Measurements from ENCODE around the gene ZNF774. TPM values are rescaled to one million over a fixed set of nuclear protein-coding genes. Genes with fewer than 3 reads are reported as not detected.
A peak's percentile ranks its signal among the peaks of the same experiment; 100 is the strongest.

The ZNF774 gene
- total RNA-seq, 2 experiments from 2014 or later = 1.1 to 2.1 TPM

- Mint-ChIP-seq H3K27ac (no peak overlapping the region), H3K9me3 (peaks cover 30% of the 10 kb centered on the region), H3K4me1 (peaks cover 43% of the 10 kb centered on the region), H3K4me3 (no peak overlapping the region), H3K27me3 (no peaks in the 10 kb centered on the region), H3K36me3 (ENCODE audit: low read depth) (peaks cover 36% of the 10 kb centered on the region)
- ChIA-PET CTCF (interaction anchor here (1.4 to 5.2 kb wide), 4 partner anchors 9 to 17 kb away, joined by 3 to 30 read pairs (median 16); no protein-coding TSS in a partner anchor), POLR2A (no interaction called here)
- no peak for DNase-seq
These were observed 27.2 kb downstream of the ZNF774 start for GRCh38 chr15:90379263-90379662.

DNA sequence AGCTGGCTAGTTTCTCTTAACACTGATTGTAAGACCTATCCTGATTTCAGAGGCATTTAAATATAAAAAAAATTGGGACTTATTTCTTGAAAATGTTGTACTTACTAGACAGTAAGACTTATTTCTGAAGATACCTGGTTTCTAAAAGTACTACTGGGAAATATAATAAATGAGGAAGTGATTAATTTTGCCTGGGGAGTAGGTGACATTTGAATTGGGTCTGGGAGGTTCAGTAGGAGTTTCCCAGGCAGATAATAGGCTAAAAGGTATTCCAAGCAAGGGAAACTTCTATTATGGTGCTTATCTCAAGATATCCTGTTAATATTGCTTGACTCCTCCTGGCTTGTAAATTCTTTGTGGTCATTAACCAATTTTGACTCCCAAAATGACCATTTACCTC lies 29.4 kb downstream of the ZNF774 start:
- Mint-ChIP-seq H3K27me3 (no peaks in the 10 kb centered on the region), H3K27ac (no peak overlapping the region), H3K4me3 (no peak overlapping the region), H3K36me3 (ENCODE audit: low read depth) (peaks cover 33% of the 10 kb centered on the region), H3K9me3 (peaks cover 24% of the 10 kb centered on the region), H3K4me1 (peaks cover 33% of the 10 kb centered on the region)
- CTCF ChIA-PET = interaction anchor here (1.0 to 1.1 kb wide), 2 partner anchors 19 to 62 kb away, joined by 3 to 4 read pairs; no protein-coding TSS in a partner anchor
- no peak for DNase-seq
- POLR2A ChIA-PET = interaction anchor here (0.6 kb wide), 1 partner anchor 40 kb away, joined by 3 read pairs; no protein-coding TSS in a partner anchor

- peaks cover 27% of the 10 kb centered on the region for H3K4me1 Mint-ChIP-seq
- peaks cover 22% of the 10 kb centered on the region for H3K9me3 Mint-ChIP-seq
- no peak overlapping the region for H3K4me3 Mint-ChIP-seq
- peaks cover 28% of the 10 kb centered on the region for H3K36me3 Mint-ChIP-seq (ENCODE audit: low read depth)
- no peak for DNase-seq
- ChIA-PET POLR2A (no interaction called here), CTCF (interaction anchor here (0.6 to 1.1 kb wide), 4 partner anchors 8 to 62 kb away, joined by 3 to 5 read pairs (median 4); no protein-coding TSS in a partner anchor)
- H3K27me3 Mint-ChIP-seq = no peaks in the 10 kb centered on the region
- no peak overlapping the region for H3K27ac Mint-ChIP-seq
These were observed 30.2 kb downstream of the ZNF774 start for GRCh38 chr15:90382320-90382719.

GRCh38 chr15:90386221-90386620 lies 34.1 kb downstream of the ZNF774 start:
- peaks cover 18% of the 10 kb centered on the region for H3K36me3 Mint-ChIP-seq (ENCODE audit: low read depth)
- H3K4me3 Mint-ChIP-seq = peak overlapping the region; percentile 38
- no peaks in the 10 kb centered on the region for H3K9me3 Mint-ChIP-seq
- H3K4me1 Mint-ChIP-seq = peaks cover 39% of the 10 kb centered on the region
- H3K27ac Mint-ChIP-seq = peak overlapping the region; percentile 44
- DNase-seq = no peak
- POLR2A ChIA-PET = interaction anchor here (0.7 kb wide), 1 partner anchor 9 kb away, joined by 3 read pairs; no protein-coding TSS in a partner anchor
- no peaks in the 10 kb centered on the region for H3K27me3 Mint-ChIP-seq
- CTCF ChIA-PET = interaction anchor here (1.5 kb wide), 1 partner anchor 9 kb away, joined by 5 read pairs; no protein-coding TSS in a partner anchor

- Mint-ChIP-seq H3K4me3 (peak within 1 kb of the TSS; percentile 98), H3K27ac (peak within 1 kb of the TSS; percentile 98), H3K4me1 (peaks cover 48% of the 10 kb centered on the region), H3K36me3 (ENCODE audit: low read depth) (peaks cover 30% of the 10 kb centered on the region), H3K27me3 (no peaks in the 10 kb centered on the region), H3K9me3 (no peaks in the 10 kb centered on the region)
- peak; percentile 98 for DNase-seq
- CTCF ChIA-PET = interaction anchor here (0.5 to 2.5 kb wide), 12 partner anchors 9 to 214 kb away, joined by 3 to 13 read pairs (median 4); no protein-coding TSS in a partner anchor
- POLR2A ChIA-PET = interaction anchor here (1.3 to 1.6 kb wide), 3 partner anchors 10 to 26 kb away, joined by 6 to 7 read pairs (median 6); no protein-coding TSS in a partner anchor
These were observed 35.7 kb downstream of the ZNF774 start, which contains the start of gene IQGAP1 for GRCh38 chr15:90387534-90388461. IQGAP1 (plus strand) TSS chr15:90388242; CDS start chr15:90388342, 100 bp downstream.

- Mint-ChIP-seq H3K27me3 (no peaks in the 10 kb centered on the region), H3K27ac (peak overlapping the region; percentile 98), H3K9me3 (no peaks in the 10 kb centered on the region), H3K4me3 (peak overlapping the region; percentile 98), H3K36me3 (ENCODE audit: low read depth) (peaks cover 37% of the 10 kb centered on the region), H3K4me1 (peaks cover 55% of the 10 kb centered on the region)
- peak; percentile 68 for DNase-seq
- CTCF ChIA-PET = interaction anchor here (0.6 to 2.5 kb wide), 8 partner anchors 11 to 93 kb away, joined by 3 to 13 read pairs (median 6); no protein-coding TSS in a partner anchor
- POLR2A ChIA-PET = interaction anchor here (0.6 to 1.6 kb wide), 6 partner anchors 11 to 88 kb away, joined by 3 to 11 read pairs (median 6); no protein-coding TSS in a partner anchor
These were observed 36.6 kb downstream of the ZNF774 start for GRCh38 chr15:90388462-90389380.

DNA sequence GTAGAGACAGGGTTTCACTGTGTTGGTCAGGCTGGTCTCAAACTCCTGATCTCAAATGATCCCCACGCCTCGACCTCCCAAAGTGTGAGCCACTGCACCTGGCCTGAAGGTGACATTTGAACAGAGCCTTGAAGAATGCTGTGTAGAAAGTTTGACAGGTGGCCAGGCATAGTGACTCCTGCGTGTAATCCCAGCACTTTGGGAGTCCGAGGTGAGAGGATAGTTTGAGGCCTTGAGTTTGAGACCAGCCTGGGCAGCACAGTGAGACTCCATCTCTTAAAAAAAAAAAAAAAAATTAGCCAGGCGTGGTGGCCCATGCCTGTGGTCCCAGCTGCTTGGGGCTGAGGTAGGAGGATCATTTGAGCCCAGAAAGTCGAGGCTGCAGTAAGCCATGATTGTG lies 37.4 kb downstream of the ZNF774 start:
- Mint-ChIP-seq H3K9me3 (no peaks in the 10 kb centered on the region), H3K4me3 (peak overlapping the region; percentile 98), H3K27ac (peak overlapping the region; percentile 95), H3K27me3 (no peaks in the 10 kb centered on the region), H3K4me1 (peaks cover 61% of the 10 kb centered on the region), H3K36me3 (ENCODE audit: low read depth) (peaks cover 43% of the 10 kb centered on the region)
- ChIA-PET CTCF (no interaction called here), POLR2A (no interaction called here)
- no peak for DNase-seq

GRCh38 chr15:90393040-90393439 lies 41.0 kb downstream of the ZNF774 start:
- ChIA-PET CTCF (interaction anchor here (1.6 kb wide), 1 partner anchor 15 kb away, joined by 8 read pairs; no protein-coding TSS in a partner anchor), POLR2A (no interaction called here)
- Mint-ChIP-seq H3K4me1 (peaks cover 68% of the 10 kb centered on the region), H3K27me3 (no peaks in the 10 kb centered on the region), H3K27ac (no peak overlapping the region), H3K9me3 (no peaks in the 10 kb centered on the region), H3K4me3 (no peak overlapping the region), H3K36me3 (ENCODE audit: low read depth) (peaks cover 53% of the 10 kb centered on the region)
- DNase-seq = no peak

GRCh38 chr15:90394074-90394473 lies 42.0 kb downstream of the ZNF774 start:
- Mint-ChIP-seq H3K4me3 (no peak overlapping the region), H3K27ac (peak overlapping the region; percentile 47), H3K4me1 (peaks cover 68% of the 10 kb centered on the region), H3K36me3 (ENCODE audit: low read depth) (peaks cover 52% of the 10 kb centered on the region), H3K9me3 (no peaks in the 10 kb centered on the region), H3K27me3 (no peaks in the 10 kb centered on the region)
- DNase-seq = no peak
- POLR2A ChIA-PET = no interaction called here
- CTCF ChIA-PET = interaction anchor here (0.6 to 1.7 kb wide), 5 partner anchors 13 to 88 kb away, joined by 3 to 4 read pairs (median 3); no protein-coding TSS in a partner anchor

DNA sequence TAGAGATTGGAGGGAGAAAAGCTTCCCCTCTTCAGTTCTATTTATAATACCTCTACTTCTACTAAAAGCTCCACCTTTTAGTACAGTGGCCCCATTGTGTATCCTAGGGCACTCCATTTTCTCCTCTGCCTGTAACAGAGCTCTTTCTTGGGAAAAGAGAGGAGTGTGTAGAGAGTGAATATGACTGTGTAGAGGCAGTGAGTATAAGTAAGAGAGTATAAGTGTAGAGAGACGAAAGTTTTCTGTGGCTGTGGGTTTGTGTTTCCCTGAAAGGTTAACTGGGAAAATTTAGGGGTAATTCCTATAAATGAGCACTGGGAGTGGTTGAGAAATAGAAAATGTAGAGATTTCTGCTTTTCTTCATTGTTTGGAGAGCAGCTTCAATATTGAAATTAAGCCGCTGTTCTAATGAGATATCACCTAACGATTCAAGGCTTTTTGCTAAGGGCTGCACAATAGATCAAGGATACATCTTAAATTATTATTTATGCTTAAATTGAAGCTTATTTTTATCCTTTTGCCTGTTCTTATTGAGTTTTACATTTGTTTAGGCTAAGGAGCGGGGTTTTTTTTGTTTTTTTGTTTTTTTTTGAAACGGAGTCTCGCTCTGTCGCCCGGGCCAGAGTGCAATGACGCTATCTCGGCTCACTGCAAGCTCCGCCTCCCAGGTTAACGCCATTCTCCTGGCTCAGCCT lies 42.8 kb downstream of the ZNF774 start:
- no peaks in the 10 kb centered on the region for H3K27me3 Mint-ChIP-seq
- no peak overlapping the region for H3K27ac Mint-ChIP-seq
- ChIA-PET CTCF (interaction anchor here (0.9 to 1.7 kb wide), 4 partner anchors 12 to 70 kb away, joined by 3 to 4 read pairs (median 3); no protein-coding TSS in a partner anchor), POLR2A (interaction anchor here (0.6 kb wide), 1 partner anchor 27 kb away, joined by 4 read pairs; no protein-coding TSS in a partner anchor)
- no peak for DNase-seq
- H3K36me3 Mint-ChIP-seq (ENCODE audit: low read depth) = peaks cover 52% of the 10 kb centered on the region
- no peak overlapping the region for H3K4me3 Mint-ChIP-seq
- peaks cover 67% of the 10 kb centered on the region for H3K4me1 Mint-ChIP-seq
- no peaks in the 10 kb centered on the region for H3K9me3 Mint-ChIP-seq

DNA sequence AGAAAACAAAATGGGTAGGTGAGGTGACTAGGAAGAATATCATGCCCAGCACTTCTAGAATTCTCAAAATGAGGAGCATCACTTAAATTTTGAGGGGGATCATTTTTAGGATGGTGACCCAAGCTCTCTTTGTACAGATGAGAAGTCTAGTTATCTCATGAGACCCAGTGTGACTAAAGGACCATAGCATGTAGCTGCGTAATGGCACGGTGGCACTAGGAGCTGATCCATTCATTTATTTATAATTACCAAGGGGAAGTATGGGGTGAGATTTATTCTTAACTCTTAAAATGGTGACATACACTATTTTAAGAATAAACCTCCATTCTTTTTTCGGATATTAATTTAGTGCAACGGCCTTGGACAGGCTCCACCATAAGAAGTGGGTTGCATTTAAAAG lies 44.2 kb downstream of the ZNF774 start:
- Mint-ChIP-seq H3K4me1 (peaks cover 67% of the 10 kb centered on the region), H3K9me3 (no peaks in the 10 kb centered on the region), H3K4me3 (no peak overlapping the region), H3K27ac (no peak overlapping the region), H3K27me3 (no peaks in the 10 kb centered on the region), H3K36me3 (ENCODE audit: low read depth) (peaks cover 39% of the 10 kb centered on the region)
- POLR2A ChIA-PET = no interaction called here
- DNase-seq = no peak
- CTCF ChIA-PET = interaction anchor here (0.6 to 1.7 kb wide), 3 partner anchors 8 to 76 kb away, joined by 3 to 4 read pairs (median 4); partner anchors contain the start of gene IQGAP1

Measured in activated CD4-positive, alpha-beta T cell treated with anti-CD3 and anti-CD28 coated beads, Interleukin-2, amount 10 ng/mL, durations not matched to agents 7 days and 5 days (primary cell).